HG03378 (cell line): Measurements from ENCODE around the gene GARIN5A.
"Not testable (repeated sequence)": the region's sequence is repeated elsewhere in the genome, so short reads cannot be mapped to it uniquely, and the experiment has no call there.

Source experiments
- ATAC-seq: cut with Tn5 transposase; IDR thresholded peaks from one replicate; pipeline ENCODE4 v1.9.1; 2021; ENCODE audit warnings: mild to moderate bottlenecking, moderate library complexity; ENCODE audit not compliant: unreplicated experiment

Gene GARIN5A

GRCh38 chr19:50489461-50490011 lies 12.9 kb upstream of the GARIN5A start:
- no peak for ATAC-seq

- ATAC-seq: no peak
Observed at GRCh38 chr19:50488389-50489194, 11.9 kb upstream of the GARIN5A start.

DNA sequence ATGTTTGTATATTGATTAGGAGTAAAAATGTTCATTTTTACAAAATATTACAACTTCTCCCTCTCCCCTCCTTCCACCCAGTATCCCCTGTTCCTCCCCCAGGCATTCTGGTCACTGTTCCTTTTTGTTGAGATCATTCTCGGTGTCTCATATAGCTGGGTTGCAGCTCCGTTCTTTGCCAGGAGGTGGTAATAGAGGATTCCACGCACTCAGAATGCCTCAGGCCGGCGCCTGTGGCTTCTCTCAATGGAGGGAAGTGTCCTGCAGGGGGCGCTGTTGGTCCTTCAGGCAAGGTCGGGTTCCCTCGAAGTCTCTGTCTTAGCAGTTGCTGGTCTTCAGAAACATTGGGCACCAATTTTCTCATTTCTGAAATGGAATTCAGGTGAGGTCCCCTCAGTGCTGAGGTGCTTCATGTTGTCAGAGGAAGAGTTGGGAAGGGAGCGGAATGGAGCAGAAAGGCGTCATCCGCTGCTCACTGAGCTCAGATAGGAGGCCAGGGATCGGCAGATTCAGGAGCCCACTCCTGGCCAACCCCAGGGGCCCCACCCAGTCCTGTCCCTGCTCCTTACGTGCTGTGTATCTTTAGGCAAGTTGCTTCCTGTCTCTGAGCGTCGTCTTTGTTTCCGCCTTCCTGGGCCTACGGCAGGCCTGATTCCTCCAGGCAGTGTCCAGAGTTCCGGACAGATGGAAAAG lies 10.3 kb upstream of the GARIN5A start:
- no peak for ATAC-seq

DNA sequence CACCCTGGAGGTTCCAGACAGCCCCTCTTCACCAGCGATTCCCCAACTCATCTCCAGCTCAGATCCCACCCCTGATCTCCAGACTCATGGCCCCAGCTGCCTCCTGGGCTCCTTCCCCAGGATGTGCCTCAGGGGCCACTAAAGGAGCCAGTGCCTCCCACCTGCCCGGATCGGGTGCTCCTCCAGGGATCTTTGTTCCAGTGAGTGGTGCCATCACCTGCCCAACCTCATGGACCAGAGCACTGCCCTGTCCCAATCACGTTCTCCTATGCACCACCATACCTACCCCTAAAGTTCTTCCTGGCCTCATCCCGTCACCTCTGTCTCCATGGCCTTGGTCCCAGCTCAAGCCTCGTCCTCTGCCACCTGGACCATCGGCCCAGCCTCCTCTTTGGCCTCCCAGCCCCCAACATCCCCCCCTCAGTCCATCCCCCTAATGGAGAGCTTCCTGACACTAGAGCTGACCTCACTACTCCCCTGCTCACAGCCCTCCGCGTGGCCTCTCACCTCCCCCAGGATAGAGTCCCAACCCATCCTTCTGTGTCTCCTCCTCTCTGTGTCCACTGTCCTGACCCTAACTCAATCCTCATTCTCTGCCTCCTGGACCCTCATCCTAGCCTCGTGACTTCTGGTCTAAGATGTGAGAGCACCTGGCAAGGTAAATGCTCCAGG lies 8.8 kb upstream of the GARIN5A start:
- no peak for ATAC-seq

DNA sequence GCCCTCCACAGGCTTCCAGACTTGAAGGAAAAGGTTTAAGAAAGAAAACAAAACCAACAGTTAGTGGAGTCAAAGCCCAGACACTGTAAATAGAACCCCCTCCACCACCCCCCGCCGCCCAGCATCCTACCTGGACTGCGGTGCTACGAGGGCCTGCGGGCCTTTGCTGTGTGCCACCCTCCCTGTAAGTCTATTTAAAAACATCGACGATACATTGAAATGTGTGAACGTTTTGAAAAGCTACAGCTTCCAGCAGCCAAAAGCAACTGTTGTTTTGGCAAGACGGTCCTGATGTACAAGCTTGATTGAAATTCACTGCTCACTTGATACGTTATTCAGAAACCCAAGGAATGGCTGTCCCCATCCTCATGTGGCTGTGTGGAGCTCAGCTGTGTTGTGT lies 6.3 kb upstream of the GARIN5A start:
- no peak for ATAC-seq

- no peak for ATAC-seq
Observed at GRCh38 chr19:50482271-50482855, 5.7 kb upstream of the GARIN5A start.

DNA sequence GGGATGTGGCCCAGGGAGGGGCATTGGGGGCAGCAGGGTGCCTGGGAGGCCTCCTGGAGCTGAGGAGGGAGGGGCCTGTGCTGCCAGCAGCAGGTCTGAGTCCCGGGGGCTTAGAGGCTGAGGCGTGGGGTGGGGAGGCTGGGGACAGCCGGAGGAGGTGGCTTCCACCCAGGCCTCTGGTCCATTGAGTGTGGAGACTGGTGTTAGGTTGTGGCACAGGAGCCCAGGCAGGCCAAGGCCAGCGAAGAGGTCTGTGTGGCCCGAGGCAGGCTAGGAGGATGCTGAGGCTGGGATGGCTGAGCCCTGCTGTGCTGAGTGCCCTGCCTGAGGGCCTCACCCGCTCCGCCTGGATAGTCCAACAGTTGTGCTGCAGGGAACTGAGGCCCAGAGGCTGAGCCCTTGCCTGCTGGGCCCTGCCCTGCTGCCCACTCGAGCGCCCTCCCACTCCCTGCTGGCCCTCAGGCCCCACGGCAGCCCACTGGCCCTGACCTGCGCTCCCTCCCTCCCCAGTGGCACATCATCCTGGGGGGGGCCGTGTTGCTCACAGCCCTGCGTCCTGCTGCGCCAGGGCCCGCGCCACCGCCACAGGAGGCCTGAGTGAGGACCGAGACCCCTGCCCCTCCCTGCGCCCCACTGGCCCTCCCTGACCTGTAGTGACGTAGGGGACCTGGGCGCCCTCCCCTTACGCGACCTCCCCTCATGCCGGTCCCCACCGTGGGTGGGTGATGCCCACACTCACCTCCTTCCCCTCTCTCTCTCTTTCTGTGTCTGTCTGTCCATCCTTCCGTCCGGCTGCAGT lies 4.9 kb upstream of the GARIN5A start:
- no peak for ATAC-seq

DNA sequence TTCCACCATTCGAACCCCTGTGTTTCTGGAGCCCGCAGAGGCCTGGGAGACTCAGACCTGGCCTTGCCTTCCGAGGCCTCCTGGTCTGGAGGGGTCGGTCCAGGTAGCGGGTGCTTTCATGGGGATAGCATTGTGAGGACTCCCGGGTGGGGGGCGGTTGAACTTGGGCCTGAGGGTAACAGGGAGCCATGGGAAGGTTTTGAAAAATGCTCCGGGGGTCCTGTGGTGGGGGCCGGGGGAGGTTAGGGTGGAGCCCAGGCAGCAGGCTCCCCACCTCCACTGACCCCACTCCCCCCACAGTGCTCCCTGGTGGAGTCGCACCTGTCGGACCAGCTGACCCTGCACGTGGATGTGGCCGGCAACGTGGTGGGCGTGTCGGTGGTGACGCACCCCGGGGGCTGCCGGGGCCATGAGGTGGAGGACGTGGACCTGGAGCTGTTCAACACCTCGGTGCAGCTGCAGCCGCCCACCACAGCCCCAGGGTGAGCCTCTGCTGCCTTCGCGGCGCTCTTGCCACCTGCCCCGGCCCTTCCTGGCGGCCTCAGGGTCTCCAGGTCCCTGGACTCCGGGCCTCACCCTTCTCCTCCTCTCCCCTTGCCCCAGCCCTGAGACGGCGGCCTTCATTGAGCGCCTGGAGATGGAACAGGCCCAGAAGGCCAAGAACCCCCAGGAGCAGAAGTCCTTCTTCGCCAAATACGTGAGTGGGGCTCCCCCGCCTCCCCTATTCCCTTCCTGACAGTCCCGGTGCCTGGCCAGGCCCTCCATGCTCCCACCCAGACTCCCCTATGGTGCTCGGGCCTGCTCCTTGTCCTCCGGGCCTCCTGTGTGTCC lies 3.8 kb upstream of the GARIN5A start:
- ATAC-seq: no peak

DNA sequence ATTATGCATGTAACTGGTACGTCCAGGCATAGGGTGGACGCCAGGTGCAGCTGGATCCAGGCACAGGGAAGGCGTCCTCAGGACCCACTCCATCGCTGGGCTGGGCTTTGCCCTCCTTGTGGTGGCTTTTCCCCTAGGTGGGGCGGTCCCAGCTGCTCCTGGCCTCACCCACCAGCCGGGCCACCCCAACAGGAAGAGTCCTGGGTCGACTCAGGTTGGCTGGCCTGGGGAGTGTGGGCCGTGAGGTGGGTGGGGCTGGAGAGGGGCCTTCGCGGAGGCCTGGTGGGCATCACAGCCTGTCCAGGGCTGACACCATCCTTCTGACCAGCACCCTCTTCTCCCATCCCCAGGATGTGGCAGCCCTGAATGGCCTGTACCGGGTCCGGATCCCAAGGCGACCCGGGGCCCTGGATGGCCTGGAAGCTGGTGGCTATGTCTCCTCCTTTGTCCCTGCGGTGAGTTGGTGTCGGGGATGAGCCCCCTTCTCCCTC lies 3.2 kb upstream of the GARIN5A start:
- no peak for ATAC-seq

- ATAC-seq: no peak
Observed at GRCh38 chr19:50478901-50479715, 2.5 kb upstream of the GARIN5A start.

DNA sequence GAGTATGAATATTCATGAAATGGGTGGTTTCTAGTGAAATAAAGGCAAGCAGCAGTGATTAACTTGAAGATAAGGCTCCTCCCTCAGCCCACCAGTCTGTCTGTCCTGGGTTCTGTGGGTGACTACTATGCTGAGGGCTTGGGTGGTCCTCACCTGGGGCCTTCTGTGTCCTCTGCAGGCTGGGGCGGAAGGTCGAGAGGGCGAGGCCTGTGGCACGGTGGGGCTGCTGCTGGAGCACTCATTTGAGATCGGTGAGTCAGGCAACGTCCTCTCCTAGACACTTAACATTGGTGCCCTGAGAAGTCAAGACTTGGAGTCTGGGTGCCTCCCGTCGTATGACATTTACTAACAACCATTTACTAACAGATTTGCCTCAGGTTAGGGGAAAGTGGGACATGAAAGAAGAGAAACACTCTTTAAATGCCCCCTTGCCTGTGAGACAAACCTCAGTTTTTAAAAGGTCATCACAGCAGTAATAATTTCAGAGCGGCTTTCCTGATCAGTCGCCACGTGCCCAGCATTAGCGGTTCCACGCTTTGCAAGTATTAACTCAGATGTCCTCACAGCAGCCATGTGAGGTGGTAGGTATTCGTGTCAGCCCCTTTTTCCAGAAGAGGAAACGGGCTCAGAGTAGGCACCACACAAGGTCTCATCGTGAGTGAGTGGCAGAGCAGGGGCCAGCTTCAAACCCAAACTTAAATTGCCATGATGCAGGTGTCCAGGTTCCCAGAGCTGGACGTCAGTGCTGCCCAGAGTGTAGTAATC lies 1.3 kb upstream of the GARIN5A start:
- no peak for ATAC-seq

GRCh38 chr19:50476907-50477238 lies 225 bp upstream of the GARIN5A start:
- ATAC-seq: no peak

DNA sequence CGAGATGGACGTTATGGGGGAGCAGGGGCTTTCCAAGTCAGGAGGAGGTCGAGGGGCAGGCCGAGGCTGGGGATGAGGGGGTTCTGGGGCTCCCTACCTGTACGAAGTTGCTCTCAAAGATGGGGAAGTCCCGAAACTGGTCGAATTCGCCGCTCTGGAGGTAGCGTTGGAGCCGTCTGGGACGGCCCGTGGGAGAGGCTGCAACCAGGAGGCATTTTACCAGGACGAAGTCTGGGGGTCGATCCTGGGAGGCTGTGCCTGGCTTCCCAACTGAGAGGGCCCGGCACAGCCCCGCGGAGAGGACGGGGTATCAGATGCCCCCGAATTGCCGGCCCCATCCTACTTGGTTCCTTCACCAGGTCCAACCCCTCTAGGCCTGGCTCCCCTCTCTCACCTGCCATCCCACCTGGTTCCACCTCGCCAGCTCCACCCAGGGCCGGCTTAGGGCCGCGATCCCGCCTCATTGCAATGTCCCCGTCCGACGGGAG lies 868 bp downstream of the GARIN5A start:
- no peak for ATAC-seq

DNA sequence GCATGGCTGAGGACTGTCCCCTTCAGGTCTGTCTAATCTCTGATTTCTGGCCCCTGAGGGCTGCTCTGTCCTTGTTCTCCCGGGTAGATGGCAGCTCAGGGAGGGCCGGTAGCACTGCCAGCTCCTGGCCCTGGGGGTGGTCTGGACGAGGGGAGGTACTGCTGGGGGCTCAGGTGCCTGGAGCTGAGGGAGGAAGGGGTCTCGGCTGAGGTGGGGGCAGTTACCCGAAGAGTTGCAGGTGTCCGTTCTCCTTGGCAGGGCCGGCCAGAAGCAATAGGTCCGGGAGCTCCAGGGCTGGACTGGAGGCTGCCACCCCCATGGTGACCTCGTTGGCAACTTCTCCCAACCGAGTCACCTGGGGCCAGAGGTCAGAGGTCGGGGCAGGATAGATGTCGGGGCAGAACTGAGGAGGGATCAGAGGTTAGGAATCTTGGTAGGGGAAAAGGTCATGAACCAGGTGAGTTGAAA lies 1.5 kb downstream of the GARIN5A start:
- ATAC-seq: no peak

GRCh38 chr19:50473336-50473735 lies 3.3 kb downstream of the GARIN5A start:
- ATAC-seq: not testable (repeated sequence)

GRCh38 chr19:50468818-50469217 lies 7.8 kb downstream of the GARIN5A start:
- ATAC-seq: no peak

DNA sequence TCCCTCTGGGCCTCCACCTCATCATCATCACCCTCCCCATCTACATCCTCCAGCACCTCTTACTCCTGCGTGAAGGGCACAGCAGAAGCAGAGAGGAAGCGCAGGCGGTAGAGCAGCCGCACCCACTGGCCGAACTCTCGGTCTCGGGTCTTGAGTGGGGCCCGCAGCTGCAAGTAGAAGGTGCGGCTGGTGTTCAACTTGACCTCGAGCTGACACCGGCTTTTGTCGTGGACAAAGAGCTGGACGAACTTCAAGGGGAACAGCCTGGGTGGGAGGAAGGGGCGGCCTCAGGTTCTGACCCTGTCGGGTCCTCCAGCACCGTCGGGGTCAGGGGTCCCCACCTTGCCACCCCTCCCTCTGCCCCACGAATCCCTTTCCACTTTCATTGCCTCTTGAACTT lies 9.1 kb downstream of the GARIN5A start:
- ATAC-seq: no peak

DNA sequence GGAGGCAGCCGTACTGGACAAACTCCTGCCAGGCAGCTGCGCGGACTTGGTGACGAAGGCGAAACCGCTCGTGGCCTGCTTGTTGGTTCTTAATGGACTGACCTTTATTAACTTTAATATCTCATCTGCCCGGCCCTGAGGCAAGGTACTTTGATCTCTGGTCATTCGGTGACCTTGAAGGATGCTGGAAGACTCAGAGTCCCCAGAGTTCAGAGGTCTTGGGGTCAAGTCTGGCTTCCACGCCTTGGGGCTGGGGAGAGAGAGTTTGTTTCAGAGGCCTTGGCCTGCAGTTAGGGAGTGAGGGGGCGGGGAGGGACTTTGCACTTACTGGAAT lies 10.0 kb downstream of the GARIN5A start:
- ATAC-seq: no peak
